IPS DF 6.9 (cell line): ENCODE results near the gene PHC2.

Experiments
- DNase-seq: peaks from one replicate; pipeline ENCODE4 v3.0.0-alpha.2; 2013; ENCODE audit warnings: low read depth, low spot score
- H3K27ac ChIP-seq: one replicate; pipeline ENCODE4 v1.5.1; 2013; ENCODE audit warnings: low read length, control low read depth
- H3K27me3 ChIP-seq: 2 replicates; pipeline ENCODE4 v1.6.1; 2013; ENCODE audit warnings: mild to moderate bottlenecking, low read length; ENCODE audit not compliant: control insufficient read depth, insufficient read depth
- H3K36me3 ChIP-seq: 2 replicates; pipeline ENCODE4 v1.6.1; 2013; ENCODE audit warnings: low read length; ENCODE audit not compliant: control insufficient read depth, insufficient read depth
- H3K4me1 ChIP-seq: 2 replicates; pipeline ENCODE4 v1.6.1; 2013; ENCODE audit warnings: low read length; ENCODE audit not compliant: control insufficient read depth, insufficient read depth
- H3K4me3 ChIP-seq: 2 replicates; pipeline ENCODE4 v1.5.1; 2013; ENCODE audit warnings: mild to moderate bottlenecking, low read length
- H3K9me3 ChIP-seq: 2 replicates; pipeline ENCODE4 v1.6.1; 2013; ENCODE audit warnings: low read length, inconsistent platforms; ENCODE audit not compliant: control insufficient read depth, insufficient read depth
- WGBS: extraction: QIAGEN DNeasy Blood & Tissue Kit; methylation state at CpG from one replicate; pipeline ENCODE4 v1.1.7; 2013; ENCODE audit warnings: mixed read lengths, missing lambda C conversion rate; ENCODE audit not compliant: insufficient read length, insufficient coverage; 5-methylcytosine and 5-hydroxymethylcytosine counted together

The PHC2 gene, protein sequence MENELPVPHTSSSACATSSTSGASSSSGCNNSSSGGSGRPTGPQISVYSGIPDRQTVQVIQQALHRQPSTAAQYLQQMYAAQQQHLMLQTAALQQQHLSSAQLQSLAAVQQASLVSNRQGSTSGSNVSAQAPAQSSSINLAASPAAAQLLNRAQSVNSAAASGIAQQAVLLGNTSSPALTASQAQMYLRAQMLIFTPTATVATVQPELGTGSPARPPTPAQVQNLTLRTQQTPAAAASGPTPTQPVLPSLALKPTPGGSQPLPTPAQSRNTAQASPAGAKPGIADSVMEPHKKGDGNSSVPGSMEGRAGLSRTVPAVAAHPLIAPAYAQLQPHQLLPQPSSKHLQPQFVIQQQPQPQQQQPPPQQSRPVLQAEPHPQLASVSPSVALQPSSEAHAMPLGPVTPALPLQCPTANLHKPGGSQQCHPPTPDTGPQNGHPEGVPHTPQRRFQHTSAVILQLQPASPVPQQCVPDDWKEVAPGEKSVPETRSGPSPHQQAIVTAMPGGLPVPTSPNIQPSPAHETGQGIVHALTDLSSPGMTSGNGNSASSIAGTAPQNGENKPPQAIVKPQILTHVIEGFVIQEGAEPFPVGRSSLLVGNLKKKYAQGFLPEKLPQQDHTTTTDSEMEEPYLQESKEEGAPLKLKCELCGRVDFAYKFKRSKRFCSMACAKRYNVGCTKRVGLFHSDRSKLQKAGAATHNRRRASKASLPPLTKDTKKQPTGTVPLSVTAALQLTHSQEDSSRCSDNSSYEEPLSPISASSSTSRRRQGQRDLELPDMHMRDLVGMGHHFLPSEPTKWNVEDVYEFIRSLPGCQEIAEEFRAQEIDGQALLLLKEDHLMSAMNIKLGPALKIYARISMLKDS

DNA sequence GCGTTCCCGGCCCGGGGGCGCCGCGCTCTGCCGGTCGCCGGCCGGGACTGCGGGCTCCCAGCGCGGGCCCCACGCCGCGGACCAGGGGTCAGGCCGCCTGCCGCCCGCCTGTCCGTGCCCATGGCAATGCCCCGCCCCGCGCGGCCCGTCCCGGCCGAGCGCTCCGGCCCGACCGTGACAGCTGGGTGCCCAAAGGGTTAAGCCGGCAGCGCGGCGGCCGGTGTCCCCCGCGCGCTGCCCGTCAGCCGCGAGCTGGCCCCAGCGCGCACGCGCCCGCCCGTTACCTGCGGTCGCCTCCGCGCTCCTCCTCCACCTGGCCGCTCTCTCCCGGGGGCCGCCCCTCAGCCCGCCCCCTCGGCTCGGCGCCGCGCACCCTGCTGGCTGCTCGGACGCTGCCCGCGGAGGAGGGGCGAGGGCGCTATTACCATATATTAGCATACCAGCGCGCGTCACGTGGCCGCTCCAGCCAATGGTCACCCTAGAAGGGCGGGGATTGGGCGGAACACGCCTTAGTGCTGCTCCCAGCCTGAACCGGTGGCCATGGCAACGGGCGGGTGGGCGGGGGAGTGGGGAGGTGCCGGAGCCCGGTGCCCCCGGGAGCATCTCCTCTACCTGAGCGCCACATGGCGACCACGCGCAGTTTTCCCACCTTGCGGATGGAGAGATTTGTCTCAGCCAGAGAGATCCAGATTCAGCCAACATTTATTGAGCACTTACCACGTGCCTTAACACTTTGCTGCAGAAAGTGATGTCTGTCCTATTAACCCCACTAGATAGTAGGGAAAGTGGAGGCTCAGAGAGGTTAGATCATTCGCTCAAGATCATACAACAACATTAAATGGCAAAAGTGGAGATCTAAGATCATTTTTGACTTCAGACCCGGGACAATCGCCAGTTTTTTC lies at the start of gene PHC2:
TSS of gene PHC2 (minus strand) at position 404 of the 902 bp plus-strand sequence. CDS start 55,556 bp downstream, outside the sequence.
- Histone ChIP-seq H3K4me1 (peaks cover 4% of the 10 kb centered on the region; the same call in 1 of the 2 replicates), H3K27me3 (peaks cover 2% of the 10 kb centered on the region; the same call in 1 of the 2 replicates), H3K9me3 (no peaks in the 10 kb centered on the region), H3K4me3 (peak within 1 kb of the TSS; percentile 69), H3K27ac (no peak within 1 kb of the TSS), H3K36me3 (no peaks in the 10 kb centered on the region)
- peak; percentile 92 for DNase-seq
- WGBS: no CpG with 5 or more reads among the region's 91 CpGs

DNA sequence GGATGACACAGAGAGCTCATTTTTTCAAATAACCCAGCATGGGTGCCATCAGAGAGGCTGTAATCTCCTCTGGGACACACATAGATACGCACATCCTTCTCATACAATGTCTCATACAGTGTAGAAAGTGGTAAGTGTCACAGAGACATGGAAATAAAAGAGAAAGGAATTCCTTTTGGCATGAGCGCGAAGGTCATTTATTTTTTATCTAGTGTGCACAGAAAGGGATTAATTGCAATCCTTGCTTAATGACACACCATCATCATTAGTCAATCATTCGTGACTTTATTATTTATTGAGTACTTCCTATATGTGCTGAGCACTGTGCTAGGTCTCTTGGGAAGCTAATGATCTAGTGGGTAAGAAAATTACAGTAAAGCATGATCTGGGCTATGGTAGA lies 46.6 kb upstream of the PHC2 start:
- H3K4me1 ChIP-seq: no peaks in the 10 kb centered on the region
- WGBS: no CpG with 5 or more reads among the region's 4 CpGs
- no peak overlapping the region for H3K27ac ChIP-seq
- H3K9me3 ChIP-seq: no peaks in the 10 kb centered on the region
- no peaks in the 10 kb centered on the region for H3K36me3 ChIP-seq
- H3K27me3 ChIP-seq: no peaks in the 10 kb centered on the region
- no peak overlapping the region for H3K4me3 ChIP-seq
- no peak for DNase-seq

DNA sequence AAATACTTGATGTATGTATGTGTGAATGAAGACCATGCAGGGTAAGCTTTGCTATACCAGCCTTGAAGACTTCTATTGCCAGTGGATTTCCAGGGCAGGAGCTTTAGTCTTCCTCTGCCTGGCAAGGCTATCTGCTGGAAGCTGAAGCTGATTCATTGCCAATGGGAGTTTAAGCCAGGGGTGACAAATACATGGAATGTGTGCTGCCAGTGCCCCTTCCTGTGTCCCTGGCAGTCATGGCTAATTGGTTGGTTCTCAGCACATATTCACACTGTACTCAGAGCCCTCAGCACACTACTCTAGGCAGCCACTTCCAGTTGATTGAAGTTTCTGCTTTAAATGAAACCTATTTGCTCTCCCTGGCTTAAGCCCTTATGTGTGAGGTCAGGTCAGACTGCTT lies 43.0 kb upstream of the PHC2 start:
- no peaks in the 10 kb centered on the region for H3K27me3 ChIP-seq
- peaks cover 3% of the 10 kb centered on the region; the same call in 1 of the 2 replicates for H3K4me1 ChIP-seq
- H3K9me3 ChIP-seq: no peaks in the 10 kb centered on the region
- no peaks in the 10 kb centered on the region for H3K36me3 ChIP-seq
- H3K27ac ChIP-seq: no peak overlapping the region
- H3K4me3 ChIP-seq: no peak overlapping the region
- no peak for DNase-seq

DNA sequence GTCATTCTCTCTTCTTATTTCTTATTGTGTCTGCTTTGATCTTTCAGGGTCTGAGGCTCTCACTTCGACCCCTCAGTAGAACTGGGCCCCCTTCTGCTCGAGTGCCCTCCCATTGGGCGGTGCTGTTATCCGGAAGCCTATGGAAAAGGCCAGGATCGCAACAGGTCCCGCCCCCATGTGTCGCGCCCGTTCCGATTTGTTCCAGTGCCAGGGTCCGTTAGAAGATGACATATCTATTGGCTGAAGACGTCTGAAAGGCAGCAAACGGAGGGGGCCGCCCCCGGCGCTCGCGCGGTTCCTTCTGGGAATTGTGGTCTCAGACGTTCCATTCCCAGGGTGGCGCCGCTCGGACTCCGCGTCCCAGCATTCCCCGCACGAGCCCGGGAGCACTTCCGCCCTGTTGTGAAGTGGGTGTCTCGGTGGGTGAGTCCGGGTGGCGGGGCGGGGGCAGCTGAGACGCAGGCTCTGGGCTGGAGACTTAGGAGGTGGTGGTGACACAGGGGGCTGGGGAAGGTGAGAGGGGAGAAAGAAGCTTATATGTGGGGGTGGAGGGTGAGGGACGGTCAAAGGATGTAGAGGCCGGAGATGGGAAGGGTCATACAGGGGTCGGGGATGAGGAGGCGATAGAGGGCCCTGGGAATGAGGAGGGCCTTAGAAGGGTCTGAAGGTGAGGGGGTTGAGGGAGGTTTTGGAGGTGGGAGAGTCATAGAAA lies 41.5 kb upstream of the PHC2 start, which contains the start of gene ZSCAN20:
TSS of gene ZSCAN20 (plus strand) at position 377 of the 712 bp plus-strand sequence. CDS start 6,644 bp downstream, outside the sequence.
- peaks cover 3% of the 10 kb centered on the region; the same call in 1 of the 2 replicates for H3K4me1 ChIP-seq
- WGBS: no CpG with 5 or more reads among the region's 38 CpGs
- H3K4me3 ChIP-seq: peak within 1 kb of the TSS; percentile 82; the same call in 1 of the 2 replicates
- no peaks in the 10 kb centered on the region for H3K9me3 ChIP-seq
- no peak within 1 kb of the TSS for H3K27ac ChIP-seq
- H3K36me3 ChIP-seq: no peaks in the 10 kb centered on the region
- peak; percentile 88 for DNase-seq
- no peaks in the 10 kb centered on the region for H3K27me3 ChIP-seq

- peaks cover 3% of the 10 kb centered on the region; the same call in 1 of the 2 replicates for H3K4me1 ChIP-seq
- no peaks in the 10 kb centered on the region for H3K36me3 ChIP-seq
- no peaks in the 10 kb centered on the region for H3K27me3 ChIP-seq
- no peaks in the 10 kb centered on the region for H3K9me3 ChIP-seq
- no CpG with 5 or more reads among the region's 4 CpGs for WGBS
- no peak overlapping the region for H3K4me3 ChIP-seq
- no peak for DNase-seq
- no peak overlapping the region for H3K27ac ChIP-seq
Measured at GRCh38 chr1:33471416-33471815, 40.5 kb upstream of the PHC2 start.

DNA sequence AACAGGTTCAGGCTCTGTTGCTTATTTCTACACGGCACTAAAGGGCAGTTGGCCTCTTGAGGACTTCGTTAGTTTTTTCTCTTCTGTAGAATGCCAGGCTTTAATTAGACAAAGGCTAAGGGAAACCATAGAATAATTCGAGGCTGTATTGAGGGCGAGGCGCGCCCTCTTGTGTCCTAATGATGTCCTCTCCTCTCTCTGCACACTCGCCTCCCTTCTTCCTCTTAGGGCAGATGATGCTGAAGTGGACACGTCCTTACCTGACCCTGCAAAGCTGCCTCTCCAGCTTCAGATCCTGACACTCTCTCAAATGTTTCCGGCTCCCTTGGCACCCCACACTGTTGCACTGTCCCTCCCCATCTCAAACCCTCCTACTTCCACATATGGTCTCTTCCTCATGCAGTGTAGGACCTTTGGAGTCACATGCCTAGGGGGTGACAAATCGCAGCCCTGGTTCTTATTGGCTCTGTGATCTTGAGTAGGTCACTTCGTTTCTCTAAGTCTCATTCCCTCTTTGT lies 39.7 kb upstream of the PHC2 start:
- Histone ChIP-seq H3K4me3 (no peak overlapping the region), H3K36me3 (no peaks in the 10 kb centered on the region), H3K27me3 (no peaks in the 10 kb centered on the region), H3K27ac (no peak overlapping the region), H3K9me3 (no peaks in the 10 kb centered on the region), H3K4me1 (peaks cover 3% of the 10 kb centered on the region; the same call in 1 of the 2 replicates)
- DNase-seq: peak; percentile 43
- no CpG with 5 or more reads among the region's 11 CpGs for WGBS

DNA sequence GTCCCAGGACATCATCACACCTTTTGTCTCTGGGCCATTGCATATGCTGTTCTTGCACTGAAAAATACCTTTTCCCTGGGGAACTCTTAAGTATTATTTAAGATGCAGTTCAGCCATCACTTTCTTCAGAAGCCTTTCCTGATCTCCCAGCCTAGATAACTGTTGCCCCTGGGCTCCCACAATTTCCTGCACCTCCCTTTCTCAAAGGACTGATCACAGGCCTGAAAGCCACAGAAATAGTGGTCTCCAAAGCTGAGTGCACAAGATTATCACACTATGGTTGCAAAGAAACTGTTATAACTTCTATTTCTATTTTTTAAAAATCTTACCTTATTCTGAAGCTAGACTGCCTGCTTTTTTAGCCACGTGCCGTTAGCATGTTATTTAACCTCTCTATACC lies 38.8 kb upstream of the PHC2 start:
- no peak overlapping the region for H3K27ac ChIP-seq
- no peak overlapping the region for H3K4me3 ChIP-seq
- peaks cover 3% of the 10 kb centered on the region; the same call in 1 of the 2 replicates for H3K4me1 ChIP-seq
- no peaks in the 10 kb centered on the region for H3K36me3 ChIP-seq
- no peak for DNase-seq
- no peaks in the 10 kb centered on the region for H3K27me3 ChIP-seq
- no peaks in the 10 kb centered on the region for H3K9me3 ChIP-seq
- no CpG with 5 or more reads among the region's 2 CpGs for WGBS

DNA sequence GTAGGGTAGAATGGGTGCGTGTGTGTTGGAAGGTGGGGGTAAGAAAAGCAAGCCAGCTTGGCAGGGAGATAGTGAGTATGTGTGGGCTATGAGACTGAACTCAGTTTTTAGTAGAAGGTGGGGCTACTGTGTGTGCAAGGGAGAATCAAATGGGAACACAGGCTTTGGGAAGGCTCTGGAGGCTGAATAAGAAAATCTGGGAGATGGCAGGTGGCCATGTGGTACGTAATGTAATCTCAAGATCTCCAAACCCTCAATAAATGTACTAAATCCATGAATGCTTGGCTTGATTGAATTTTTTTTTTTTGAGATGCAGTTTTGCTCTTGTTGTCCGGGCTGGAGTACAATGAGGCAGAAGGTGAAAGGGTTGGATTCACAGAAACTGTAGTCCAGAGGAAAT lies 38.1 kb upstream of the PHC2 start:
- WGBS: no CpG with 5 or more reads among the region's 3 CpGs
- DNase-seq: no peak
- Histone ChIP-seq H3K9me3 (no peaks in the 10 kb centered on the region), H3K36me3 (no peaks in the 10 kb centered on the region), H3K4me3 (no peak overlapping the region), H3K27me3 (no peaks in the 10 kb centered on the region), H3K27ac (no peak overlapping the region), H3K4me1 (peaks cover 3% of the 10 kb centered on the region; the same call in 1 of the 2 replicates)

DNA sequence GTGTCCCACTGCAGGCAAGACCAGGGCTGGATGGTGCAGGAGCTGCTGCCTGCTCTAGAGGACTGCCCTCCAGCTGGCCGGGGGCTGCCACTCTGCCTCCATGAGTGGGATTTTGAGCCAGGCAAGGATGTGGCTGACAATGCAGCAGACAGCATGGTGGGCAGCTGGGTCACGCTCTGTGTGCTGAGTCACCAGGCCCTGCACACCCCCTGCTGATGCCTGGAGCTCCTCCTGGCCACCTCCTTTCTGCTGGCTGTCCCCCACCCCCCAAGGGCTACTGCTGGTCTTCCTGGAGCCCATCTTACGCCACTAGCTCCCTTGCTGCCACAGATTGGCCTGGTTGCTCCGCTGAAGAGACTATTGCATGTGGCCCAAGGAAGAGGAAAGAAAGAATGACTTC lies 37.6 kb upstream of the PHC2 start:
- no peak overlapping the region for H3K4me3 ChIP-seq
- H3K27me3 ChIP-seq: no peaks in the 10 kb centered on the region
- H3K9me3 ChIP-seq: no peaks in the 10 kb centered on the region
- H3K4me1 ChIP-seq: peaks cover 3% of the 10 kb centered on the region; the same call in 1 of the 2 replicates
- no peaks in the 10 kb centered on the region for H3K36me3 ChIP-seq
- DNase-seq: no peak
- WGBS: no CpG with 5 or more reads among the region's 4 CpGs
- no peak overlapping the region for H3K27ac ChIP-seq
